Hematopoietic multipotent progenitor cell treated with erythropoietin and hydrocortisone succinate and interleukin-3 and kit ligand, for 15 days (in vitro differentiated cells): ENCODE data around the gene TBX19.
A peak's percentile ranks its signal among the peaks of the same experiment; 100 is the strongest.

Source experiments
- DNase-seq: peaks from one replicate; pipeline ENCODE4 v3.0.0-alpha.2; 2015; ENCODE audit warnings: low spot score

TBX19 gene

DNA sequence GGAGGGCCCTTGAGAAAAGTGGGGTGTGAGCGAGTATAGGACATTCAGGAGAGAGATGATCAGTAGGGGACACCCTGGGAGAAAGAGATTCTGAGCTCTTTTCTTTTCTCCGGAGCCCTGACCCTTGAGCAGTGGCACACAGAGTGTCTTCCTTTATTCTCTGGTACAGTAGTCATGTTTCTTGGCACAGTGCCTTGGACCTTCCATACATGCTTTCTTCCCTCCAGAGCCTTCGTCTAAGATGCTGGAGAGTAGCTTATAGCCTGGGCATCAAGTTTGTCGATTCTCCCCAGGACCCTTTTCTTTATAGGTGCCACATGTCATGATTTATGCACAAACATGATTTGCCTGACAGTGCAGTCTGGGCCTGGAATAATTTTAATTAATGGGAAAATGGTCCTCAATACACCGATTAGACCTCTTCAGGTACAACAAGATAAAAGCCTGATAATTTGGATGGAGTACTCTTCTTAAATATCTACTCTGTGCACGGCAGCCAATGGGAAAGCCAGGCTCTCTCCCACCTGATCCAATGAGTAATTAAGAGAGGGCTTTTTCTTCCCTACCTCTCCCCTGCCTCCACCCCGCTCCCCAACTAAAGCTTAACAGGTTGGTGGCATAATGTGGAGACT is at the start of gene TBX19:
TBX19 (plus strand) TSS at position 582 of the 632 bp plus-strand sequence. CDS start 214 bp downstream, outside the sequence.
- DNase-seq: no peak

DNA sequence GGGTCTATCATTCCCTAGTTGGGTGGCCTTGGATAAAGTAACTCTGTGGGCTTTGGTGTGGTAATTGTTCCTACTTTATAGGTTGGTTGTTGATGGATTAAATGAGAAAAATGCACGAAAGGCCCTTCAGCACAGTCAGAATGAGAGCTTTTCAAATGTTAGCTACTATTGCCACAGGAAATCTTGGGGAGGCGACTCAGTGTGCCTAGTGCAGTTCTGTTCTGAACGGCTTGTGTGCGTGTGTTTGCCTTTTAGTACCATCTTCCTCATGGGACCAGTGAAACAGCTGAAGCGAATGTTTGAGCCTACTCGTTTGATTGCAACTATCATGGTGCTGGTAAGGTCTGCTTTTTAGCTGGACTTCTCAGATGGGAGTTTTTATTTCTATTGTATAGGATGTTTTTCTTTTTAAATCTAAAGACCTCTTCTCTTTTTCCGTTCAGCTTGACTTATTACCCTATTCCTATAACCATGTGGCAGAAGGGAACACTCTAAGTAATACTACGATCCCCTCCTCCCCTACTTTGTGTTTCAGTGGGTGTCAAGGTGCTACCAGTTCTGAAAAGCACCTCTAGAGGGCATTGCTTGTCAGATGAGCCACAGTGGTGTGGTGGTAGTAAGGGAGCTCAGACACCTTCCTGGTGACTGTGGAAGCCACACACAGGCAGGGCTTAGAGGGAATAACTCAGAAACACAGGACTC is 45.7 kb upstream of the TBX19 start:
- DNase-seq: peak; percentile 49

DNA sequence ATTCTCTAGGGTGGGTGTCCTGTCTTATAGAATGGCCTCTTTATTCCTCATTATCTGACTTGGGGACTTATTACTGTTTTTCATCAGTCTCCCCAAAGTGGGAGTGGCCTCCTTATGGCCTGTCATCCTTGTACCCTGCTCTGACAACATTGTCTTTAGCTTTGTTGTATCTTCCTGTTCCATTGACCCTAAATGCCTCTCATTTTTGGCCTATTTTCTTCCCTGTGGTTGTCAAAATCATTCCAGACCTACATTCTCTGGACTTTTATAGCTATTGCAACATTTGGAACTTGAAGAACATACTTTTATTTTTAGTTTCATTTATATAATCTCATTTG is 45.2 kb upstream of the TBX19 start:
- DNase-seq: no peak

DNA sequence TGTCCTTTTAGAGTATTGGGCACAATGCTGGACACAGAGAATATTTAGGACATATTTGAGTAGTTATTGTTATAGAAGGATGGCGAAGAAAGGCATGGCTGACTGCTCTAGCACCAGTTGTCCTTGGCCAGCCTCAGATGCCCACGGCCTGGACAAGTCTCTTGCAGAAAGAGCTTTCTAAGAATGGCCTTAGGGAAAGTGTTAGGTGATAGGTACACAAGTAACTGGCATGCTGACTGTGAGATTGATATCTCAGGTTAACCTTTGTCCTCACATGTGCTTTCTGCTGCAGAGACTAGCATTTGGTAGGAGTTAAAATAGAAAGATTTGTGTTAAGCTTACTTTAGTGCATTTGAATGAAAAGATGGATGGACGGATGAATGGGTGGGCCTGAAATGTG is 44.7 kb upstream of the TBX19 start:
- DNase-seq: no peak

DNA sequence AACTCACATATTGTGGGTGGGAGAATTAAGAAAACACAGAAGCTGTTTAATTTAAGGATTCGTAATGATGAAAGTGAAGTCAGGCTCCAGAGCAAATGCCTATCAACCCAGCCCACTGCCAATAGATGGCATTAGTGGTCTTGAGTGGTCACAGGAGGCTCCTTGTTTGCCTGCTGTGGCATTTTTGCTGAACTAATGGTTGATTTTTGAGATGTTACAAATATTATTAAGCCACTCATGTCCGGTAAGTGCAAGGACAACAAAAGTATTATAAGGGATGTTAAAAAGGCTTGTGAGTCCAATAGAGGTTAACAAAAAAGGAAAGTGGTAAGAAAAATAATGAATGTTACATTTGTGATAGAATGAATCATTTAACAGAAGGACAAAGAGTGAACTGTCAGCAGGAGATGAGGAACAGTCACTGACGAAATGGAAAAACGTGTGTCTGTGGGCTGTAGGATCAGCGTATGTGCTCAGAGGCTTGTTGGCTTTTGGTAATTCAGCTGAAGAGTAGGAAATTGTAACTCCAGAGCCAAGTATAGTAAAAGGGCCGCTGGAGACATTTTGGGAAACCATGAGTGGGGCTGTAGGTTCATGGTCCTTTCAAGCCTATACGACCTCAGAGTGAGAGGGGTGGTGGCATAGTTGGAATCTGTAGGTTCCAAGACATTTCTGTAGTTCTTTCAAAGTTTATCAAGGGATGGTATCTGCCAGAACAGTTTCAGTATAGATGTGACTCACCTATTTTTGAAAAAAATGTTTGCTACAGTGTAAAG is 43.7 kb upstream of the TBX19 start:
- DNase-seq: no peak

DNA sequence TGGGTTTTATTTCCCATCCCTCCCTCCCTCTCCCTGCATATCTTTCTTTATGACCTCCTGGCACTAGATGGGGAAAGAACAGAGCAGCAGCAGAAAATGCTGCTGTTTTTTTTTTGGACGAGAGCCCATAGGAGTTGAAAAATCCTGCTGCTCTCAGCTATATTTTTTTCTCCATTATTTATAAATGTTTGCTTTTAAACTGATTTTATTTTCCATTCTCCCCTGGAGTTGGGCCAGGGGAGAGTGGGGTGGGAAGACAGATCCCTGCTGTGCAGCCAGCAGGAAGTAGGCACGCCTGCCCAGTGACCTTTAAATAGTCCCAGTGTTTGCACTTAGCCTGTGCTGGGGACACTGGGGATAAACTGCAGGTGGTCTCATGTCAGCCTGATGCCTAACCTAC is 37.5 kb upstream of the TBX19 start:
- no peak for DNase-seq

DNA sequence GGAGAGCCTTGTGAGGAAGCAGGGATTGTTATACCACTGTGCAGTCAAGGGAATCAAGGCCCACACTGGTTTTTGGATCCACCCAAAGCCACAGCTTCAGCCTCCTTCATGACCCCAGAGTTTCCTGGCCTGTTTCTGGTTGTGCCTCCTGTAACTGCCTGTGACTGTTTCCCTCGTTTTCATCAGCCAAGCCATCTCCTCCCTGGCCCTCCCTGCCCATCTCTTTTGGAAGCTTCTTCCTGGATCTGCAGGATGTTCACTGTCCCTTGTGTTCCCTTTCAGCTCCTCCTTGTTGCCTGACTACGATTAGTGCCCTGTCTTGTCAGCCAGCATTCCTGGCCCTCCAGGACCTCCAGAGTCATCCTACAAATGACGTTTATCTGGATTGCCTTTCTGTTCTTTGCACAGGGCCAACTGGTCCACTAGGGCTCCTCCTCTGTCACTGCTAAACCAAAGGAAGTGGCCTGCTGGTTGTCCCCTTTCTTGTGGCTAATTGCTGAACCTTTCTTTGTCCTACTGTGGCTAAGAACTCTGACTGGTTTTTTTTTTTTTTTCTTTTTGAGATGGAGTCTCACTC is 37.0 kb upstream of the TBX19 start:
- no peak for DNase-seq

DNA sequence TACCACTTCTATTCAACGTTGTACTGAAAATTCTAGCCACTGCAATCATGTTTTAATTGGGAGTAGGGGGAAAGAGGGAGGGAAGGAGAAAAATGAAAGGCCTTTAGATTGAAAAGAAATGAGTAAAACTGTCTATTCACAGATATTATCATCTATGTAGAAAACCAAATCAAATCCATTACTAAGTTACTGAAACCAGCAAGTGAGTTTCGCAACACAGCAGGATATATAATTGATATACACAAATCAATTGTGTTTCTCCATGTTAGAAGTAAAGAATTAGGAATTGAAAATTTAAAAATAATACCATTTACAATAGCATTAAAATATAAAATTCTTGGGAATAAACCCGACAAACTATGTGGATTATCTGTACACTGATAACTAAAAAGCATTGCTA is 35.6 kb upstream of the TBX19 start:
- DNase-seq: no peak

DNA sequence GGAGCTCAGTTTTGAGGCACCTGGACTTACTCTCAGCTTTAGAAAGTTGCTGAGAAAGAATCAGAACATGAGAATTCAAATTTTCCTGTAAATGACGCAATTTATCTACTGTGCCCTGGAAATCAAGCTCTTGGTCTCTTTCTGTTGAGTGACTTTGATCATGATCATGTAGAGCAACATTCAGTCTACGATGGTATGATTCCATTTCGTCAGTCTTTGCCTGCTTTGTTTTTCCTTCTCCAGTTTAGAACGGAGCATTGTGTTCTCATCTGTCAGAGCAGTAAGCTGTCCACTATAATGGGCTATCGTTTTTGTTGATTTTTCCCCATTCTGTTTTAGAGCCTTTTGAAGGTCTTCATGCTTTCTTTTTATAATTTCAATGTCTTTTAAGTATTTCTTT is 34.2 kb upstream of the TBX19 start:
- no peak for DNase-seq

DNA sequence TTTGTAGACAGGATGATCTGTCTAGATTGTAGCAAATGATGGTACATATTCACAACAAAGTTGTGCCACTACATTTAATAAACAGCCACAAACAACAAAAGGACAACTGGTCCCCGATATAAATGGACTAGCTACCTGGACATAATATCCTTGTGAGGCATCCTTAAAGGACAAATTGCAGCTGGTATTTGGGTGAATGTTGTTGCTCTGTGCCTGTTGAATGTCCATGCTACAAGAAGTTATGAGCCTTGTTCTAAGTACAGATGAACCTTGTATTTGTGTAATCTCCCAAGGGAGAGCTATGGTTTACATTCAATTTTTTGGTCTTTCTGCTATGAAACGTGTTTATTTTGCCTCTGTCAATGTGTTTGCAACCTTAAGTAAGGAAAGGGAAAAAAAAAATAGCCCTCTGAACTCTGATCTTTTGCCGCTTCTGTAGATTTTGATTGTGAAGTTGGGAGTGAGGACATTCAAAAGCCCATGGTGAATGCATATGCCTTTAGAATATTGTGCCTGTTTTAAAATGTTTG is 28.4 kb upstream of the TBX19 start:
- DNase-seq: no peak

DNA sequence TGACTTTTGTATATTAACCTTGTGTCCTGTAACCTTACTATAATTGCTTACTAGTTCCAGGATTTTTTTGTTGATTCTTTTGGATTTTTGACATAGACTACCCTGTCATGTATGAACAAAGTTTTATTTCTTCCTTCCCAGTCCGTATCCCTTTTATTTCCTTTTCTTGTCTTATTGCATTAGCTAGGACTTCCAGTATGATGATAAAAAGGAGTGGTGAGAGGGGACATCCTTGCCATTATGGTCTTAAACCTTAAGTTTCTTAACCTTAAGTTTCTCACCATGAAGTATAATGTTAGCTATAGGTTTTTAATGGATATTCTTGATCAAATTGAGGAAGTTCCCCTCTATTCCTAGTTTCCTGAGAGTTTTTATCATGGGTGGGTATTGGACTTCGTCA is 24.5 kb upstream of the TBX19 start:
- no peak for DNase-seq

DNA sequence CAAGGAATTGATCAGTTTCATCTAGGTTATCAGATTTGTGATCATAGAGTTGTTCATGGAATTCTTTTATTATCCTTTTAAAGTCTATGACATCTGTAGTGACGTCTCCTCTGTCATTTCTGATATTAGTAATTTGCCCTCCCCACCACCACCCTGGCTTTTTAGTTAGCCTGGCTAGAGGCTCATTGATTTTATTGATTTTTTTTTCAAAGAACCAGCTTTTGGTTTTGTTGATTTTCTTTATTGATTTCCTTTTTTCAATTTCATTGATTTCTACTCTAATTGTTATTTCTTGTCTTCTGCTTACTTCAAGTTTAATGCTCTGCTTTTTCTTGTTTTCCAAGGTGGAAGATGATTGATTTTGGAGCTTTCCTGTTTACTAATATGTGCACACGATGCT is 23.3 kb upstream of the TBX19 start:
- no peak for DNase-seq

DNA sequence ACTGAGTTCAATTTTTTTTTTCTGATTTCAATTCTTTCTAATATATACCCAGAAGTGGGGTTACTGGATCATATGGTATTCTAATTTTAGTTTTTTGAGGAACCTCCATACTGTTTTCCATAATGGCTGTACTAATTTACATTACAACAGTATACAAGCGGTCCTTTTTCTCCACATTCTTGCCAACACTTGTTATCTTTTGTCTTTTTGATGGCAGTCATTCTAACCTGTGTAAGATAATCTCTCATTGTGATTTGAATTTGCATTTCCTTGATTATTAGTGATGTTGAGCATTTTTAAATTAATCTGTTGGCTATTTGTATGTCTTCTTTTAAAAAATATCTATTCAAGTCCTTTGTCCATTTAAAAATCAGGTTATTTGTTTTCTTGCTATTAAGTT is 21.1 kb upstream of the TBX19 start:
- DNase-seq: no peak

DNA sequence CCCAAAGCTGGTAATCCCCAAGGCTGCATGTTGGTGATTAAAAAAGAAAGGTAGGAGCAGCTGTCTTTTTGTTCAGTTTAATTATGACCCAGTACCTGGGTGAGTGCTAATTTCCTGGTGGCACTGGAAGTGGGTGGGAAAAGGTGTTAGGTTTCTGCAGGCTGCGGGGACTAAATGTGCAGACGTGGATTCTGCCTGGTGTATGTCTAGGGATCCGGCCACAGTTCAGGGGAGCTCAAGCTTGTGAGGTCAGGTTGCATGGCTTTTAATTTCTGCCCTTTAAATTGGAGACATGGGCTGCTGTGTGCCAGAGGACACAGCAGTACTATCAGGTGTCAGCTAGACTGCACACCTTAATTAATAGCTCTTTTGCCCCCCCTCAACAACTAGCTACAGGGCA is 20.3 kb upstream of the TBX19 start:
- no peak for DNase-seq

DNA sequence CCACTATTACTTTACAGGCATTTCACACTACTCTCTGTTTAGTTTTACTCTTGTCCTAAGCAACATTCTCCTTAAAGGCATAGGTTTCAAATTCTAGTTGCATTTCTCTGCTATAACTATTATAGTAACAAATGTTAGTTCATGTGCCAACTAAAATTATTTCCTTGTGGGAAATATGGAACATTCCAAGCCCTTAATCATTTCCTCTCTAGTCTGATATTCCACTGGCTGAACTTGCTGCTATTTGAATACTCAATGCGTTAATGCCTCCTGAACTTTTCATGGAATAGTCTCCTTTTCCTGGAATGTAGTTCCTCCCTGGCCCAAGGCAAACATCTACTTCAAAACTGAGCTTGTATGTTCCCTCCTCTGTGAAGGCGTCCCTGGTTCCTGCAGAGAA is 19.3 kb upstream of the TBX19 start:
- DNase-seq: no peak

DNA sequence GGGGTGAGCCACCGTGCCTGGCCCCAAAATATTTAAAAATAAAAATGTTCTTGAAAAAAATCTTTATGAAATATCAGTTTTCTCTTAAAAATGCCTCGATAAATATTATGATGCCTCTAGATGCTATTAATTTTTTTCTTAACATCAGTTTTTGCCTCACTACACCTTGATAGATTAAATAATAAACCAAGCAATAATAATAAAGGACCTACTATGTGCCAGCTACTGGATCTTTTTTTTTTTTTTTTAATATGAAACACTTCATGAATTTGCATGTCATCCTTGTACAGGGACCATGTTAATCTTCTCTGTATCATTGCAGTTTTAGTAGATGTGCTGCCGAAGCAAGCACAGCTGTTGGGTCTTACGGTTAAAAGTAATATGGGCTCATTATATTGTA is 17.5 kb upstream of the TBX19 start:
- no peak for DNase-seq

DNA sequence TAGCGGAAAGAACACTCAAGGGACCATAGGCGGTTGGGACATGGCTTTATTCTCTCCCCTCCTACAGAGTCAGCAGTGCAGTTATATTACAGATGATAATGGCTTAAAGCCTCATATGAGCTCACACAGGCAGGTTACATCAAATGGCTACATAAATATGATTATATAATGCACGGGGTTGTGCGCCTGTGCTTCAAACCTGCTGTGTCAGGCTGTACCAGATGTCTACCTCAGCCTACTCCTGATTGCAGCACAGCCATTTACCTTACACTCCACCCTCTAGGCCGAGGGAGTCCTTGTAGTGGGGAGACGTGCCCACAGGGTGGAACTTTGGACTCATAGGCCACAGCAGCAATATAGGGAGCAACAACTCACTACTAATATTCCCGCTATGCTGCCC is 16.4 kb upstream of the TBX19 start:
- no peak for DNase-seq

DNA sequence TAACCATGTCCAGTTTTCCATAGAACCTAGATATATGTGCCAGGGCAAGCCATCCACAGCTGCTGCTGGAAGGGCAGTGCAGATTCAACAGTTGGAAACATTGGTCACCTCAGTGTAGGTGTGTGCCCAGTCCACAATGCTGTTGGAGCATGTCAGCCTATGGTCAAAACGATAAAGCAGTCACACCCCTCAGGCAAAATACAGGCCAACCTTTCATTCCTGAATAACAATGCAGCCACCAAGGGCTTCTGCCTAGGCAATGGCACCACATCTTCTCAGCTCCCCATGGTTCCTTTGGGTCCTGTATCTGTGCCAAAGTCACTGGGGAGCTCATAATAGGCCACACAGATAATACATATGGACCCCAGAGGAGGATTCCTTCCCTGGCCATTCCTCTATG is 15.1 kb upstream of the TBX19 start:
- DNase-seq: no peak

DNA sequence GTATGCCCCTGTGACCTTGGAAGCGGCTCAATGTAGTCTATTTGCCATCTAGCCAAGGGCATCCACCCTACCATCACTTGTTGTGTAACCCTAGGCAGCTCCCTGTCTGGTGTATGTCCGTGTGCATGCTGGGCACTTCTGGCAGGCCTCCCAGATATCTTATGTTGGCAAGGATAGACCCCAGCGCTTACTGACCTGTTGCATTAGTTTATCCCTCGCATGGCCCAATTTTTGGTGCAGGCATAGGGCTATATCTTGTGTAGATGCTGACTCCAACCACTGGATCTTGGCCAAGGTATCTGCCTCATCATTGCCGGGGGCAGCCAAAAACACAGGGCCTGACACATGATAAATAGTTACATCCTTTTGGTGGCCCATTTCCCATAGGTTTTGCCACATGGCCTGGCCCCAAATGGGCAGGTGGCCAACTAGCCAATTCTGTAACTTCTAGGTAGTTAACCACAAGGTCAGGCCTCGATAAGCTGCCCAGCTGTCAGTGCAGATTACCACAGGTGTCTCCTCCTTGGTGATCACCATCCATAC is 14.0 kb upstream of the TBX19 start:
- DNase-seq: peak; percentile 25

DNA sequence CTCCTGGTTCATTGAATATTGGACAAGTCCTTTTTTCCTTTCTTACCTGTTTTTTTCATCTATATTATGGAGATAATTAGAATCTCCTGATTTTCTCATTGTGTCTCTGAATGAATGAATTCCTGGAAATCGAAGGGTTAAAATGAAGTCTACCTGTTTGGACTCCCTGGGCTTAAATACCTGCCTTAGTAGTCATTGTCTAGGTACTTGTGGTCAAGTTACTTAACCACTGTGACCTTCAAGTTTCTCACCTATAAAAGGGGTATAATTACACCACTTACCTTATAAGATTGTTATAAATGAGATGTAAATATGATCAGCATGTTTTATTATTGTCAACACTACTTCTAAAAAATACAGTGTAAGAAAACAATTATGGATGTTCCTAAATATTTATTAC is 9.0 kb upstream of the TBX19 start:
- DNase-seq: no peak

DNA sequence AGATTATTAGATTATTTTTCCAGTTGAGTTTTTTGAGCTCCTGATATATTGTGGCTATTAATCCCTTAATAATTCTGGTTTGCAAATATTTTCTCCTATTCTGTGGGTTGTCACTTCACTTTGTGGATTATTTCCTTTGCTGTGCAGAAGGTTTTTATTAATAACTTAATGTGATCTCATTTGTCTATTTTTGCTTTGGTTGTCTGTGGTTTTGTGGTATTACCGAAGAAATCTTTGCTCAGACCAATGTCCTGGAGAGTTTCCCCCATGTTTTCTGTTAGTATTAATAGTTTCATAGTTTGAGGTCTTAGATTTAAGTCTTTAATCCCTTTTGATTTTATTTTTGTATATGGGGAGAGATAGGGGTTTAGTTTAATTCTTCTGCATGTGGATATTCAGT is 7.1 kb upstream of the TBX19 start:
- DNase-seq: no peak

DNA sequence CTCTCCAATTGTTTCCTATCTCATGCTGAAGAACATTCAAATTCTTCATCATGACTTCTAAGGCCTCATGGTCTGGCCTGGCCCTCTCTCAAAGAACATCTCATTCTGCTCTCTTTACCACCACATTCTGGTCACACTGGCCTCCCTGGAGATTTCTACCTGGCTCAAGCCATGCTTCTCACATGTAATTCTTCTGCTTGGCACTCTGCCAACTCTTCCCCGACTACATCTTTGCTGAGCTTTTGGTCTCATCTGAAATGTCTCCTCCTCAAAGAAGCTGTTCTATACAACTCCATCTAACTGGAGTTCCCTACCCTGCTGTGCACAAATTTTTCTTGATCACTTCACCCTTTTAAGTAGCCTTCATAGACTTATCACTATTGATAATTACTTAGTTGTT is 1.4 kb upstream of the TBX19 start:
- DNase-seq: peak; percentile 25
